ENCODE results near the gene SYNPR. TPM values are rescaled to one million over a fixed set of nuclear protein-coding genes. Genes with fewer than 3 reads are reported as not detected.
A peak's percentile ranks its signal among the peaks of the same experiment; 100 is the strongest.

Gene SYNPR
- total RNA-seq, 1 experiment from 2014 or later, result 0.17 TPM

- no CpG with 5 or more reads among the region's 1 CpG for WGBS (ENCODE audit: extremely low coverage, insufficient read length, low lambda C conversion rate)
- Histone ChIP-seq H3K56ac (ENCODE audit: insufficient read length, low read depth, low read length) (no peak overlapping the region), H3K27ac (ENCODE audit: insufficient read length, low read depth, low read length) (no peak overlapping the region), H2AFZ (ENCODE audit: low read length) (no peak overlapping the region), H3K4ac (ENCODE audit: low read depth, low read length) (no peak overlapping the region), H3K9ac (ENCODE audit: extremely low read depth, insufficient read length, low read length) (no peak overlapping the region), H3T11ph (ENCODE audit: low read length) (no peak overlapping the region), H4K5ac (ENCODE audit: insufficient read length, low read depth, low read length) (no peak overlapping the region), H3K9me3 (ENCODE audit: control insufficient read depth, low read depth, low read length) (no peaks in the 10 kb centered on the region), H4K91ac (ENCODE audit: insufficient read length, low read depth, low read length) (no peak overlapping the region), H3K79me2 (ENCODE audit: insufficient read depth, low read length) (0 out of 2 replicates have a peak, but pooled peaks cover 1% of the 10 kb centered on the region), H2BK120ac (ENCODE audit: low read depth, low read length, poor library complexity, severe bottlenecking) (no peak overlapping the region), H3K79me1 (ENCODE audit: insufficient read depth, low read depth, low read length, poor library complexity, severe bottlenecking) (no peaks in the 10 kb centered on the region), H4K20me1 (ENCODE audit: control insufficient read depth, insufficient read depth, insufficient read length) (no peaks in the 10 kb centered on the region), H3K23ac (ENCODE audit: insufficient read length, low read depth, low read length) (no peak overlapping the region), H3K23me2 (ENCODE audit: insufficient read length, low read depth, low read length, poor library complexity, severe bottlenecking) (no peaks in the 10 kb centered on the region), H4K8ac (replicated peaks; ENCODE audit: insufficient read length, low read depth, low read length) (no peak overlapping the region), H2BK15ac (ENCODE audit: low read depth, low read length) (no peak overlapping the region), H3K4me2 (ENCODE audit: insufficient read depth, insufficient read length, low read length) (no peak overlapping the region), H2BK20ac (ENCODE audit: low read depth, low read length, poor library complexity, severe bottlenecking) (no peak overlapping the region), H3K4me1 (ENCODE audit: insufficient read depth, low read length) (peaks cover 8% of the 10 kb centered on the region; the same call in 1 of the 2 replicates), H2BK5ac (ENCODE audit: insufficient read length, low read length) (no peak overlapping the region), H2BK12ac (ENCODE audit: insufficient read length, low read depth, low read length) (no peak overlapping the region), H2AK5ac (ENCODE audit: insufficient read length, low read length) (no peak overlapping the region), H3K27me3 (ENCODE audit: insufficient read depth, low read length) (no peaks in the 10 kb centered on the region), H3K14ac (ENCODE audit: insufficient read depth, low read length) (no peak overlapping the region), H3K18ac (ENCODE audit: insufficient read length, low read depth, low read length) (no peak overlapping the region)
- Mint-ChIP-seq H3K9me3 (no peaks in the 10 kb centered on the region), H3K27ac (peak overlapping the region in 1 of 3 experiments; percentile 31; a peak in 1 of 7 replicates), H3K4me1 (peaks cover 34 to 48% of the 10 kb centered on the region in 2 experiments), H3K36me3 (ENCODE audit: insufficient read depth in 1 of 3, low read depth in 3 of 3) (no peaks in the 10 kb centered on the region), H3K27me3 (ENCODE audit: low read depth) (no peaks in the 10 kb centered on the region), H3K4me3 (no peak overlapping the region)
- no peak for TF ChIP-seq CTCF (conservative IDR thresholded peaks at IDR 0.05)
- no peak for DNase-seq
Measured at GRCh38 chr3:63513791-63514190, 235.7 kb downstream of the SYNPR start.

All from H9 (cell line).